Epithelial cell of proximal tubule (primary cell): ENCODE measurements around the gene SLC25A29. TPM values are rescaled to one million over a fixed set of nuclear protein-coding genes. Genes with fewer than 3 reads are reported as not detected.

Experiments
- DNase-seq: peaks from one replicate; pipeline ENCODE4 v3.0.0-alpha.2; 2011; ENCODE audit warnings: low read depth
- H3K4me3 ChIP-seq: 2 replicates; pipeline ENCODE4 v1.5.1; 2011; ENCODE audit warnings: low read depth, mild to moderate bottlenecking, low read length
- total RNA-seq: library from RNA; depleted of rRNA; stranded (reverse); fragments of >200 nt; gene quantifications from 2 replicates; pipeline ENCODE4 v1.2.3, GENCODE V29; 2015
- TF ChIP-seq, protein P1 (sequence below): conservative IDR thresholded peaks from 2 replicates; pipeline ENCODE4 v1.5.1; 2012; ENCODE audit warnings: low read depth, mild to moderate bottlenecking, low read length

Gene SLC25A29
- total RNA-seq, 1 donor from 2014 or later = 106 TPM

DNA sequence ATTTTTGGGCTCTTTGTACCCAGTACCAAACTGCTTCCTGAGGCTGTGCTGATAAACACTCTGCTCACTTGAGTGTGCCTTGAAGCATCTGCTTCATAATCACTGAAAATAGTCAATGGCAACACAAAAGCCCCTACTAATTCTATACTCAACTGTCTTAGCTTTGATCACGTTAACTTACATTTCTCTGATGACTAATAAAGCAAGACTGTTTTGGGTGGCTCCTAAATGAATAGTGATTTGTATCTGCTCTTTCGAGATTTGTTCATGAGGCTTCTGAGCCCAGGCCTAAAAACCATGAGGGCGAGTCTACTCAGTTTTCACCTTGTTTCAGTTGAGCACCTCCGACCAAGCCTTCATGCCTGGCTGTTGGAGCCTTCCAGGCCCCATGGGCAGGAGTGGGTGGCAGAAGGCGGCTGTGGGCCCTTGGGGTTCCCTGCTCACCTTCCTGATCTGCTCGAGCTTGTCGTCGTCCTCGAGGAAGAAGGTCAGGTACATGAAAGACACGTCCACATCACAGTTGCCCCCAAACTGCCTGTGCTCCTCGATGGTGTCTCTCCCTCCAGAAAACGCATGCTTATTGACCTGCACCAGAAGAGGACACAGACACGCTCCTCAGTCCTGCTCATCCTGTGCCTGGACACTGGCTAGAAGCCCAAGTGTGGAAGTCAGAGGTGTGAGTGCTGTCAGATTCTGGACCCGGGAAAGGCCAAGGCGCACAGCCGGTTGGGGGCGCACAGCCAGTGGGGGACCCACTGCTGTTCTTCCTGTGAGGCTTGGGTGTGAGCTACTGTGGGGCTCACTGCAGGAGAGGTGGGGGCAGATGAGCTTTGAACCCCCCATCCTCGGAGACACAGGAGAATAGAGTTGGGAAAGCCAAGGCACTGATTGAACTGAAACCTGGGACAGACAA lies 30.6 kb upstream of the SLC25A29 start:
- no peak overlapping the region for H3K4me3 ChIP-seq
- no peak for DNase-seq
- TF ChIP-seq, protein P1, sequence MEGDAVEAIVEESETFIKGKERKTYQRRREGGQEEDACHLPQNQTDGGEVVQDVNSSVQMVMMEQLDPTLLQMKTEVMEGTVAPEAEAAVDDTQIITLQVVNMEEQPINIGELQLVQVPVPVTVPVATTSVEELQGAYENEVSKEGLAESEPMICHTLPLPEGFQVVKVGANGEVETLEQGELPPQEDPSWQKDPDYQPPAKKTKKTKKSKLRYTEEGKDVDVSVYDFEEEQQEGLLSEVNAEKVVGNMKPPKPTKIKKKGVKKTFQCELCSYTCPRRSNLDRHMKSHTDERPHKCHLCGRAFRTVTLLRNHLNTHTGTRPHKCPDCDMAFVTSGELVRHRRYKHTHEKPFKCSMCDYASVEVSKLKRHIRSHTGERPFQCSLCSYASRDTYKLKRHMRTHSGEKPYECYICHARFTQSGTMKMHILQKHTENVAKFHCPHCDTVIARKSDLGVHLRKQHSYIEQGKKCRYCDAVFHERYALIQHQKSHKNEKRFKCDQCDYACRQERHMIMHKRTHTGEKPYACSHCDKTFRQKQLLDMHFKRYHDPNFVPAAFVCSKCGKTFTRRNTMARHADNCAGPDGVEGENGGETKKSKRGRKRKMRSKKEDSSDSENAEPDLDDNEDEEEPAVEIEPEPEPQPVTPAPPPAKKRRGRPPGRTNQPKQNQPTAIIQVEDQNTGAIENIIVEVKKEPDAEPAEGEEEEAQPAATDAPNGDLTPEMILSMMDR = no peak

DNA sequence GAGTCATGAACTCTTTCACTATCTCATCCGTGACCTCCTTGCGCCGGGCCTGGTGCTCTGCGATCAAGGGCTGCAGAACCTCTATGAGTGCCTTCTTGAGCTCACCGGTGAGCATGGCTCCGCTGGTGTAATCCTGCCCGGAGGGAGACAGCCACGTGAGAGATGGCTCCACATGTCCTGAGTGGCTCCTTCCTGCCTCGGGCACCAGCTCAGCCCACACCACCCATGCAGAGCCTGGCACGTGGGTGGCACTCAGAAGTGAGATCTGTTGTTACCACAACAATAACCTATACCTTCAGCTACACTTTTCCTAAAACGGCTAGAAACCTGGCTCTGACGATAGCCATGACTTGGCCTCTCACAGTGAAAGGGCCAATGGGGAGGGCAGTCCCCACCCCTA lies 28.7 kb upstream of the SLC25A29 start:
- no peak overlapping the region for H3K4me3 ChIP-seq
- no peak for DNase-seq
- TF ChIP-seq, protein P1 = no peak

DNA sequence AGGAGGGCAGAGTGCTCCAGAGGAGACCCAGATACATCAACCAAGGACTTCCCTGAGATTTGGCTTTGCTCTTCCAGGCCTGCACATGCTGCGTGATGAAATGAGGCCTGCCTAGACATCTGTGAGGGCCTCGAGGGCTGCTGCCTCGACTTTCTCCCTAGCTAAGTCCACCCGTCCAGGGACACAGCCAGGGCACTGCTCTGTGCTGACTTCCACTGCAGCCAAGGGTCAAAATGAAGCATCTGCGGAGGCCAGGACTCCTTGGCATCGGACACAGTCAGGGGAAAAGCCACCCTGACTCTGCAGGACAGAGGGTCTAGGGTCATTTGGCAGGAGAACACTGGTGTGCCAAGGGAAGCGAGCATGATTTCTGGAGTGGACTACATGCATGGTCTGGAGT lies 27.6 kb upstream of the SLC25A29 start:
- no peak overlapping the region for H3K4me3 ChIP-seq
- TF ChIP-seq, protein P1 = no peak
- no peak for DNase-seq

DNA sequence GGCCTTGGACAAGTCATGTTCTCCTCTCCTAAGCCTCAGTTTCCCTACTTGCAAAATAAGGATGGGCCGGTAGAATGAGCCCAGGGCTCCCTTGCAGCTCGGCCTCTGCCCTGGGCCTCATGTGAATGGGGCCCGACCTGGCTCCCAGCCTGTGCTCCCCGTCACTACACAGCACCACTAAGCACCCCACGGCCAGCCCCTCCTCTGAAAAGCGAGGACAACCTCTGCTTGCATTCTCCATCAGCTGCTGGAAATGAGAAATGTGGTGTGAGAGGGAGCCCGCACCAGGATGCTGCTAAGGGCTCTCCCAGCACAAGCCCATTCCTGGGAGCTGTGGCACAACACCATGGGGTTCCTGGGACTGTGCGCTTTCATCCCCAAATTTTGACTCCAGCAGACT lies 27.1 kb upstream of the SLC25A29 start:
- TF ChIP-seq, protein P1 = no peak
- no peak for DNase-seq
- H3K4me3 ChIP-seq = no peak overlapping the region

DNA sequence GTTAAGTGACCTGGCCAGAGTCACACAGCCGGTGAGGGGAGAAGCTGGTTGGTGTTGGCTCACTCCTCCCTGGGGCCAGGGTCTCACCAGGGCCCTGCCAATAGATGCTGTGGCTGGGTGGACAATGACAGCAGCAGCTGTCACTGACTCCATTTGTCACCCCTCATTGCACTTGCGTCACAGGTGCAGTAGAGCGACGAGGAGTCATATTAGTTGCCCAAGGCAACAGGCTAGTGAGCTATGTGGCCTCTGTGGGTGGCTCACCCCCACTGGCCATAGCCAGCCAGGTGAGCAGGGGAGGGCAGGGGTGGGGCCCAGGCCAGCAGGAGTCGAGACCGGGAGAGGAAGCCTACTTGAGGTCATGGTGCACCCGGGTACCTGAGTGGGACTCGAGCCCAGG lies 26.6 kb upstream of the SLC25A29 start:
- no peak for DNase-seq
- H3K4me3 ChIP-seq = no peak overlapping the region
- TF ChIP-seq, protein P1 = no peak

DNA sequence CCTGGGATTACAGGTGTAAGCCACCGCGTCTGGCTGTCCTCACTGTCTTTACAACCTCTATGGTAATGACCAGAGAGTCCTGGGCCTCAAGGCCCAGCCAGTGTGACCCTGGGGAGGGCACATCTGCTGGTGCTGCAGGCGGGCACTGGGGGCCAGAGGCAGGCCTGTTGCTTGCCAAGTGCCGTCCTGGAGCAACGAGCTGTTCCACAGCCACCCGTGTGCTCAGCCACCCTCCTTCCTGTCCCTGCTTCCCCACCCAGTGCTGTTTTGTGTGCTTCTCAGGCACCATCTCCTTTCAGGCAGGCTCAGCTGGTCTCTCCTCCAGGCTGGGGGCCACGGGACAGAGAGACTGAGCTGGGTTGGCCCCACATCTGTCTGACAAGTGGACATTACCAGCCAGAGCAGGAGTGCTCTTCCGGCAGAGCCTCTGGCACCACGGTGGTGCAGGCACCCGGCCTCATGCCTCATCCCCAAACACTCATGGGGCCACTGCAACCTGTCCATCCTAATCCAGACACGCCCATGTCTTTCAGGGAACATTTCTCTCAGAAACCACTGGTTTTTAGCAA lies 25.9 kb upstream of the SLC25A29 start:
- H3K4me3 ChIP-seq = no peak overlapping the region
- no peak for DNase-seq
- TF ChIP-seq, protein P1 = no peak
